Tibial nerve (tissue), 3 donors: ENCODE results near the gene CCL21.
A peak's percentile ranks its signal among the peaks of the same experiment; 100 is the strongest.

Source experiments
- CTCF ChIP-seq, 5 experiments: fragments of 200-600 bp in 3 of 5; fragments of 450-650 bp in 2 of 5; sonication (generic) in 3 of 5; IDR thresholded peaks; one replicate each; pipeline ENCODE4 v1.5.1; 2016 to 2019; ENCODE audit warnings: antibody characterized with exemption in 5 of 5, mild to moderate bottlenecking in 3 of 5, moderate library complexity in 2 of 5
- POLR2A ChIP-seq, 2 donors: fragments of 450-650 bp; IDR thresholded peaks; one replicate each; pipeline ENCODE4 v1.6.1; 2017; ENCODE audit warnings: antibody characterized with exemption in 2 of 2, mild to moderate bottlenecking in 2 of 2, moderate library complexity in 2 of 2

- TF ChIP-seq CTCF (IDR thresholded peaks at IDR 0.05) (peak in 1 of 5 experiments; percentile 11), POLR2A (IDR thresholded peaks at IDR 0.05) (no peak)
Measured at GRCh38 chr9:34665067-34665380, 44.9 kb downstream of the CCL21 start.
